Glutamatergic neuron (in vitro differentiated cells): ENCODE data around the gene CROCC2. TPM values are rescaled to one million over a fixed set of nuclear protein-coding genes. Genes with fewer than 3 reads are reported as not detected.

Experiments
- DNase-seq: peaks from one replicate; pipeline ENCODE4 v3.0.0; 2022
- H3K27ac Mint-ChIP-seq: one replicate; pipeline ENCODE4 v1.8.0; 2020; ENCODE audit warnings: mild to moderate bottlenecking, mixed read lengths, inconsistent platforms; ENCODE audit not compliant: unreplicated experiment
- H3K27me3 Mint-ChIP-seq: one replicate; pipeline ENCODE4 v1.8.0; 2020; ENCODE audit warnings: mild to moderate bottlenecking, moderate library complexity, mixed read lengths, inconsistent platforms; ENCODE audit not compliant: unreplicated experiment
- H3K36me3 Mint-ChIP-seq: one replicate; pipeline ENCODE4 v1.8.0; 2020; ENCODE audit warnings: mild to moderate bottlenecking, mixed read lengths, inconsistent platforms; ENCODE audit not compliant: unreplicated experiment
- H3K4me1 Mint-ChIP-seq: one replicate; pipeline ENCODE4 v1.8.0; 2020; ENCODE audit warnings: mild to moderate bottlenecking, low read depth, mixed read lengths, inconsistent platforms; ENCODE audit not compliant: unreplicated experiment
- H3K4me3 Mint-ChIP-seq: one replicate; pipeline ENCODE4 v1.8.0; 2020; ENCODE audit warnings: mild to moderate bottlenecking, mixed read lengths, inconsistent platforms; ENCODE audit not compliant: unreplicated experiment
- H3K9me3 Mint-ChIP-seq: one replicate; pipeline ENCODE4 v1.8.0; 2020; ENCODE audit warnings: mild to moderate bottlenecking, moderate library complexity, mixed read lengths, inconsistent platforms; ENCODE audit not compliant: unreplicated experiment
- total RNA-seq: library from RNA; stranded (reverse); fragmentation: NEBNext Ultra II Directional; extraction: Animal tissue kit (Norgen Biotek cat#: 25700); gene quantifications from one replicate; pipeline ENCODE4 v1.2.1, GENCODE V29; 2021; ENCODE audit not compliant: unreplicated experiment
- TF ChIP-seq, protein P1 (sequence below): fragments of 200-600 bp; sonication (generic); IDR thresholded peaks from one replicate; pipeline ENCODE4 v1.5.0; 2021; ENCODE audit not compliant: partially characterized antibody, unreplicated experiment

CROCC2 gene
- total RNA-seq, 1 donor from 2014 or later = not detected

DNA sequence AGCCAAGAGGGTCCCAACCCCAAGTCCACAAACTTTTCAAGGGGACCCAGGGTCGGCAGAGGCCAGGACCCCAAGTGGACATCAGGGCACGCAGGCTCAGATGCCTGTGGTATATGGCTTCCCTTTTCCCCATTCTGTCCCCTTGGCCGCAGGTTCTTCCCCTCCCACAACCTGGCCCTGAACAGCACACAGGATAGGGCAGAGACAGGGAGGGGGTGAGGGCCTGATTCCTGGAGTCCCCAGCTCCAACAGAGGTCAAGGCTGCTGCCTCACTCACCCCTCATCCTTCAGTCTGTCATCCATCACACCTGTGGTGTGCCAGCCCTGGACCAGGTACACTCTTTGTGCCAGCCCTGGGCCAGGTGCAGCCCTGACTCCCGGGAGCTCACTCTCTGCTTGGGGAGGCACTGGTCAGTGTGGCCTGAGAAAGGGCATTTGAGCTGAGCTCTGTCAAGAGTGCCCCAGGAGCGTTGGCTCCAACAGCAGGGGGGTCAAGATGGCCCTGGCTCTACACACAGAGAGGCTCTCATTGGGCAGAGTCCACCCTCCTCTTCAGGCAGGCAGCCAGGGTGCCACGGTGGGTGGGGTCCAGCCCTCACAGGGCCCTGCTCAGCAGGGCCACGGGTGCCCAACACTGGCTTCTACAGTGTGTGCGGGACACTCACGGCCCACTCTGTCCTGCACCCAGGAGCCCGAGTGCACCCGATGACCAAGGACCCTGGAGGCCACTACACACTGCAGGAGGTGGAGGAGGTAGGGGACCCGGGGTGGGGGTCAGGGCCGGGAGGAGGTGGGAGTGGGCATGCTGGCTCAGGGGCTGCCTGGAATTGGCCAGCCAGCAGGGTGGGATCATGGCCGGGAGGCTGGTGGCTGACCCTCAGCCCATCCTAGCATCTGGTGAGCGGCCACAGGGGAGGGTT is 35.9 kb upstream of the CROCC2 start:
- Mint-ChIP-seq H3K27ac (no peak overlapping the region), H3K36me3 (no peaks in the 10 kb centered on the region), H3K9me3 (peaks cover 4% of the 10 kb centered on the region), H3K4me3 (no peak overlapping the region), H3K4me1 (no peaks in the 10 kb centered on the region), H3K27me3 (peaks cover 6% of the 10 kb centered on the region)
- no peak for DNase-seq
- TF ChIP-seq, protein P1, sequence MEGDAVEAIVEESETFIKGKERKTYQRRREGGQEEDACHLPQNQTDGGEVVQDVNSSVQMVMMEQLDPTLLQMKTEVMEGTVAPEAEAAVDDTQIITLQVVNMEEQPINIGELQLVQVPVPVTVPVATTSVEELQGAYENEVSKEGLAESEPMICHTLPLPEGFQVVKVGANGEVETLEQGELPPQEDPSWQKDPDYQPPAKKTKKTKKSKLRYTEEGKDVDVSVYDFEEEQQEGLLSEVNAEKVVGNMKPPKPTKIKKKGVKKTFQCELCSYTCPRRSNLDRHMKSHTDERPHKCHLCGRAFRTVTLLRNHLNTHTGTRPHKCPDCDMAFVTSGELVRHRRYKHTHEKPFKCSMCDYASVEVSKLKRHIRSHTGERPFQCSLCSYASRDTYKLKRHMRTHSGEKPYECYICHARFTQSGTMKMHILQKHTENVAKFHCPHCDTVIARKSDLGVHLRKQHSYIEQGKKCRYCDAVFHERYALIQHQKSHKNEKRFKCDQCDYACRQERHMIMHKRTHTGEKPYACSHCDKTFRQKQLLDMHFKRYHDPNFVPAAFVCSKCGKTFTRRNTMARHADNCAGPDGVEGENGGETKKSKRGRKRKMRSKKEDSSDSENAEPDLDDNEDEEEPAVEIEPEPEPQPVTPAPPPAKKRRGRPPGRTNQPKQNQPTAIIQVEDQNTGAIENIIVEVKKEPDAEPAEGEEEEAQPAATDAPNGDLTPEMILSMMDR = no peak

DNA sequence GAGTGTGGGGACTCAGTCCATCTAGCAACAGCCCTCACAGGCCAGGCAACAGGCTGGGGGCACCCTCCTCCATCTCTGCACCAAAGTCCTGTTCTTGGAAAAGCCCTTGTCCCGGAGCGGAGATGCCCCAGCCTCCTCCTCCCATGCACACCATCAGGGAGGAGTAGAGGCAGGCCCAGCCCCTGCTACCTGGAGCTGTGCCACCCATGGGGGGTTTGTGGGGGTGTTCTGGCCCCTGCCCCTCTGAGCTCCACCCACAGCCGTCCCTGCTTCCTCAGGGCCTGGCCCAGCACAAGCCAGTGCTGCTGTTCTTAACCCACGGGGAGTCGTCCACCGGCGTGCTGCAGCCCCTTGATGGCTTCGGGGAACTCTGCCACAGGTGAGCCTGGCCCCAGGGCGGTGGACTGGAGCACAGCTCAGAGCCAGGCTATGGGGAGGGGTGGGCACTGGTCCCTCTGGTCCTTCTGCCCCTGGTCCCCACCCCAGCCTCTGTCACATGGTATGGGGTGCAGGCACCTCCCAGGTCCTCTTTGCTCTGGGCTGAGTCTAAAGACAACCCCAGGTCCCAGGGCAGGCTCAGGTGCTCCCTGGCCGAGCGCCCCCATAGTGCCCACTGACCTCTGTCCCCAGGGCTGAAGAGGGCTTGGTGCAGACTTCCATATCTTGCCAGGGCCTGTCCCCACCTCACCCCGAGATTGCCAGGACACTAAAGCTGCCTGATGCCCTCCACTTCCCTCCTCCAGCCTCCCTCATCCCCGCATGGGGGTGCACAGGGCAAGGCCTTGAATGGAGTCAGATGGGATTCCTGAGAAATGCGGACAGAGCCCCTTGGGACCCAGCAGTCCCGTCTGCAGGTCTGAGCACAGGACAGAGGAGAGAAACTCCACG is 34.8 kb upstream of the CROCC2 start:
- TF ChIP-seq, protein P1 = no peak

DNA sequence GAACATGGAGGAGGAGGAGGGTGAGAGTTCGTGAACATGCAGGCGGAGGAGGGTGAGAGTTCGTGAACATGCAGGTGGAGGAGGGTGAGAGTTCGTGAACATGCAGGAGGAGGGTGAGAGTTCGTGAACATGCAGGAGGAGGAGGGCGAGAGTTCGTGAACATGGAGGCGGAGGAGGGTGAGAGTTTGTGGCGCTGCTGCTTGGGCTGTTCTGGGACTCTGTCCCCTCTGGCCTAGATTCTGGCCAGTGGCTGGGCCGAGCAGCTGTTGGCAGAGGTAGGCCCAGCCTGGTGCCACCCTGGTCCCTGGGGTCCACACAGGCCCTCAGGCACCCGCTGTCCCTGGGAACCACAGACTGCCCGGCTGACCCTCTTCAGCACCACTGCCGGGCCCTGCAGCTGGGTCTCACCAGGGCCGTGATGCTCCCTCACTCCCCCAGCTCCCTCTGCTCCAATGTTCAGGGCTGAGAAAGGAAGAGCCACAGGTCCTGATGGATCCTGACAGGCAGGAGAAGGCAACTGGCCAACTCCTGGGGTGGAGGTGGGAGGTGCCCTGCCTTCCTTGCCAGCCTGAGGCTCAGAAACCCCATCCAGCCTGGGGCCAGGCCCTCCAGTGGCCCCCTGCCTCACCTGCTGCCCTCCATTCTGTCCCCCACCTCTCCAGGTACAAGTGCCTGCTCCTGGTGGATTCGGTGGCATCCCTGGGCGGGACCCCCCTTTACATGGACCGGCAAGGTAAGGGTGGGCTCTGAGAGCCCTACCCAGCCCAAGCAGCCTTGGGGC is 33.6 kb upstream of the CROCC2 start:
- peaks cover 2% of the 10 kb centered on the region for H3K9me3 Mint-ChIP-seq
- TF ChIP-seq, protein P1 = no peak
- H3K36me3 Mint-ChIP-seq = no peaks in the 10 kb centered on the region
- H3K4me3 Mint-ChIP-seq = no peak overlapping the region
- no peaks in the 10 kb centered on the region for H3K4me1 Mint-ChIP-seq
- DNase-seq = no peak
- peaks cover 7% of the 10 kb centered on the region for H3K27me3 Mint-ChIP-seq
- H3K27ac Mint-ChIP-seq = no peak overlapping the region

More for the DNA sequence above, 34.8 kb upstream of the CROCC2 start:
- H3K27ac Mint-ChIP-seq = no peak overlapping the region
- DNase-seq = no peak
- H3K27me3 Mint-ChIP-seq = peaks cover 7% of the 10 kb centered on the region
- no peak overlapping the region for H3K4me3 Mint-ChIP-seq
- H3K4me1 Mint-ChIP-seq = no peaks in the 10 kb centered on the region
- no peaks in the 10 kb centered on the region for H3K36me3 Mint-ChIP-seq
- H3K9me3 Mint-ChIP-seq = peaks cover 2% of the 10 kb centered on the region

- no peaks in the 10 kb centered on the region for H3K36me3 Mint-ChIP-seq
- no peak for DNase-seq
- no peak overlapping the region for H3K27ac Mint-ChIP-seq
- peaks cover 2% of the 10 kb centered on the region for H3K9me3 Mint-ChIP-seq
- no peaks in the 10 kb centered on the region for H3K4me1 Mint-ChIP-seq
- TF ChIP-seq, protein P1 = no peak
- H3K27me3 Mint-ChIP-seq = peaks cover 7% of the 10 kb centered on the region
- H3K4me3 Mint-ChIP-seq = no peak overlapping the region
Measured at GRCh38 chr2:240873098-240873788, 32.9 kb upstream of the CROCC2 start.
